C4-2B (cell line): Measurements from ENCODE around the gene TRIO.

Experiments
- H3K27ac ChIP-seq: fragments of 450-650 bp; 2 replicates; pipeline ENCODE4 v1.5.1; 2017
- CTCF ChIP-seq: fragments of 450-650 bp; conservative IDR thresholded peaks from 2 replicates; pipeline ENCODE4 v1.5.1; 2017; ENCODE audit warnings: mild to moderate bottlenecking
- ZFX ChIP-seq: fragments of 450-650 bp; IDR thresholded peaks from 2 replicates; pipeline ENCODE4 v1.6.1; 2017

The TRIO gene

GRCh38 chr5:14327624-14328023 is 184.5 kb downstream of the TRIO start:
- H3K27ac ChIP-seq, result no peak overlapping the region
- TF ChIP-seq ZFX, result no peak
- TF ChIP-seq CTCF, result no peak

- TF ChIP-seq ZFX (no peak), CTCF (no peak)
- no peak overlapping the region for H3K27ac ChIP-seq
Observed at GRCh38 chr5:14328144-14328543, 185.0 kb downstream of the TRIO start.

GRCh38 chr5:14330291-14330690 is 187.1 kb downstream of the TRIO start:
- TF ChIP-seq CTCF (no peak), ZFX (no peak)
- H3K27ac ChIP-seq, result no peak overlapping the region

GRCh38 chr5:14330729-14331385 is 187.7 kb downstream of the TRIO start:
- H3K27ac ChIP-seq, result no peak overlapping the region
- no peak for TF ChIP-seq ZFX
- TF ChIP-seq CTCF, result no peak

- H3K27ac ChIP-seq, result no peak overlapping the region
- TF ChIP-seq CTCF (no peak), ZFX (no peak)
Observed at GRCh38 chr5:14331386-14331781, 188.2 kb downstream of the TRIO start.

- TF ChIP-seq CTCF (no peak), ZFX (no peak)
- H3K27ac ChIP-seq, result no peak overlapping the region
Observed at GRCh38 chr5:14332038-14332631, 189.0 kb downstream of the TRIO start.

GRCh38 chr5:14332746-14333145 is 189.6 kb downstream of the TRIO start:
- no peak for TF ChIP-seq CTCF
- TF ChIP-seq ZFX, result no peak
- no peak overlapping the region for H3K27ac ChIP-seq
